Neural crest cell (in vitro differentiated cells): ENCODE measurements around the gene RALGAPB. TPM values are rescaled to one million over a fixed set of nuclear protein-coding genes. Genes with fewer than 3 reads are reported as not detected.

Experiments used
- DNase-seq: peaks from one replicate; pipeline ENCODE4 v3.0.0; 2021; ENCODE audit warnings: low read depth, mixed read lengths, low spot score
- H3K27ac Mint-ChIP-seq: one replicate; pipeline ENCODE4 v1.8.0; 2021; ENCODE audit warnings: mild to moderate bottlenecking, mixed read lengths; ENCODE audit not compliant: unreplicated experiment
- H3K27me3 Mint-ChIP-seq: 2 replicates; pipeline ENCODE4 v1.8.0; 2021; ENCODE audit warnings: low read depth, mild to moderate bottlenecking, mixed read lengths
- H3K36me3 Mint-ChIP-seq: 2 replicates; pipeline ENCODE4 v1.8.0; 2021; ENCODE audit warnings: low read depth, mild to moderate bottlenecking, mixed read lengths
- H3K4me1 Mint-ChIP-seq: 2 replicates; pipeline ENCODE4 v1.8.0; 2021; ENCODE audit warnings: mixed read lengths
- H3K4me3 Mint-ChIP-seq: one replicate; pipeline ENCODE4 v1.8.0; 2021; ENCODE audit warnings: mild to moderate bottlenecking, mixed read lengths
- H3K9me3 Mint-ChIP-seq: 2 replicates; pipeline ENCODE4 v1.8.0; 2021; ENCODE audit warnings: mixed read lengths
- total RNA-seq: library from RNA; stranded (reverse); gene quantifications from 2 replicates; pipeline ENCODE4 v1.2.1, GENCODE V29; 2021
- TF ChIP-seq, protein P1 (sequence below): fragments of 200-600 bp; sonication (generic); conservative IDR thresholded peaks from 2 replicates; pipeline ENCODE4 v1.5.0; 2021; ENCODE audit warnings: antibody characterized with exemption, mild to moderate bottlenecking

The RALGAPB gene
- total RNA-seq, 1 donor from 2014 or later: 34.7 TPM

DNA sequence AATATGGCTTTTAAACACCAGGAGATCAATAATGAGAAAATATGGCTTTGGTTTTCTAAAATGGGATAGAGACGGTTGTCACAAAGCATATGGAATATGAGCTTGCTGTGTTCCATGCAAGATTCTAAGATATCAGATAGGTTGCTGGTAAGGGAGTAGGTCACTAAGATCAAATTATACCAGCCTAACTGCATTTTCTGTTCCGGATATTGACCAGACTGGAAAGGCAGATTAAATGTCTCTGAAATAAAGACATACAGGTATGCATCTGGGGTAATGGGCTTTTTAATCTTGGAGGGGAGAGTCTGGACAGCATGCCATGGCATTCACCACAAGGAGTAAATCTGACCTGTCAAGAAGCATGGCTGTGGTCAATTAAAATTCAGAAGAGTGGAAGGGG lies 73.1 kb downstream of the RALGAPB start:
- Mint-ChIP-seq H3K4me1 (peaks cover 5% of the 10 kb centered on the region), H3K27me3 (no peaks in the 10 kb centered on the region), H3K27ac (no peak overlapping the region), H3K9me3 (no peaks in the 10 kb centered on the region), H3K4me3 (no peak overlapping the region), H3K36me3 (peaks cover 17% of the 10 kb centered on the region)
- DNase-seq: no peak
- TF ChIP-seq, protein P1, sequence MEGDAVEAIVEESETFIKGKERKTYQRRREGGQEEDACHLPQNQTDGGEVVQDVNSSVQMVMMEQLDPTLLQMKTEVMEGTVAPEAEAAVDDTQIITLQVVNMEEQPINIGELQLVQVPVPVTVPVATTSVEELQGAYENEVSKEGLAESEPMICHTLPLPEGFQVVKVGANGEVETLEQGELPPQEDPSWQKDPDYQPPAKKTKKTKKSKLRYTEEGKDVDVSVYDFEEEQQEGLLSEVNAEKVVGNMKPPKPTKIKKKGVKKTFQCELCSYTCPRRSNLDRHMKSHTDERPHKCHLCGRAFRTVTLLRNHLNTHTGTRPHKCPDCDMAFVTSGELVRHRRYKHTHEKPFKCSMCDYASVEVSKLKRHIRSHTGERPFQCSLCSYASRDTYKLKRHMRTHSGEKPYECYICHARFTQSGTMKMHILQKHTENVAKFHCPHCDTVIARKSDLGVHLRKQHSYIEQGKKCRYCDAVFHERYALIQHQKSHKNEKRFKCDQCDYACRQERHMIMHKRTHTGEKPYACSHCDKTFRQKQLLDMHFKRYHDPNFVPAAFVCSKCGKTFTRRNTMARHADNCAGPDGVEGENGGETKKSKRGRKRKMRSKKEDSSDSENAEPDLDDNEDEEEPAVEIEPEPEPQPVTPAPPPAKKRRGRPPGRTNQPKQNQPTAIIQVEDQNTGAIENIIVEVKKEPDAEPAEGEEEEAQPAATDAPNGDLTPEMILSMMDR: no peak

DNA sequence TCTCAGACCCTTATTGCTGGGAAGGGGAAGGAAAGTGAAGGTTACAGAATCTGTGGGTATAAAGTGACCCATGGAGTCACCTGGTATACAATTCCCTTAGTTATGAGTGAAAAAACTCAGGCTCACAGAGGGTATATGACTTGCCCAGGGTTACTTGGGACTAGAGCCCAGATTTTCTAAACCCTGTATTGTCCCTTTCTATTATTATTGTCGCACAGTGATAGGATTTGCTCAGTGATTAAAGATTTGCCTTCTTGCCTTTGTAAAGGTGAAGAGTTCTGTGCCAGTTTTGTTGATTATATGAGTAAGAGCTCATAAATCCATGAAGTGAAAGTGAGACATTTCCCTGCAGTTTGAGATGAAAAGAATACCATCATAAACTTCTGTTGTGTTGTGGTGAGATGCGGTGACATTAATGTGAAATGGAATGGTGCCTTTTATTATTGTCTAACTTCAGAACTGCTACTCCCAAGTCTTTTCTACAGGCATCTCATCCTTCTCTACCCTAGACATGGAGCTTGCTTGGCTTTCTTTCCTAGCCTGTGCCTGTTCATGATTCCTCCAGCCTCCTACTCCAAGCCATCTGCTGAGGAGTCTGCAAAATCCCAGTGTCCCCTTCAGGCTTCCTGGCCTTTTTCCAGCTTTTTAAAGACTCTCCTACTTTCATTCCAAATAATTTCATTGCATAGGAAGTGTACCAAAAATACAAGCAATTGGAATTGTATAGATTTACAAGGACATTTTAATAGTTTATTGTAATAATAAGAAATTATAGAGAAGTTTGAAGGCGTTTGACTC lies 74.8 kb downstream of the RALGAPB start:
- Mint-ChIP-seq H3K9me3 (no peaks in the 10 kb centered on the region), H3K4me1 (peaks cover 5% of the 10 kb centered on the region), H3K27ac (no peak overlapping the region), H3K36me3 (peaks cover 17% of the 10 kb centered on the region), H3K4me3 (no peak overlapping the region), H3K27me3 (no peaks in the 10 kb centered on the region)
- TF ChIP-seq, protein P1: no peak
- no peak for DNase-seq

DNA sequence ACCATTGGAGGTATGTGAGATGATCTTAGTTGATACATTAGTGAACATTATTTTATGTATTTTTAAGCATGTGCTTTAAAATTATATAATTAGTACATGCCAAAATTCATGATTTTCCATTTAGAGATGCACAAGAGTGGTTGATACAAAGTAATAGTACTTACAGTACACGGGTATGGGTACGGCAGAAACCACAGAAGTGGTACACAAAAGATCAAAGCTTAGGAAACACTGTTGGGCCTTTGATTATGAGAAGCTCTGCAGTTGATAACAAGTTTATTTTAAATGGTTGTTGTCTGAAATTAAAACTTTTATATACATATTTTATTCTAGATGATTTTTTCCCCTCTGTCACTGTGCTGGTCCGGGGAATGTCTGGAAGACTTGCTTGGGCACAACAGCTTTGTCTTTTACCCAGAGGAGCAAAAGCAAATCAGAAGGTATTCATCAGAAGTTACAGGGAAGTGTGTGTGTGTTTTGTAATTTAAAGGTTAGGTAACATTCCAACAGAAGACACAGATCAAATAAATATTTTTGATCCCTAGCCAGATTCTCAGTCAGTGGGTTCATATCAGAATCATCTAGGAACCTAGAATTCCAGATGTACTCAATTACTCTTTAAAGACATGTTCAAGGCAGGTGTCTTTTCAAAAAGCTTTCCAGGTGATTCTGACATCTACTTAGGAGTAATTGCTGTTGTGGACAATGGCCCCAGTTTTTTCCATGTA lies 75.9 kb downstream of the RALGAPB start:
- H3K27me3 Mint-ChIP-seq: no peaks in the 10 kb centered on the region
- DNase-seq: no peak
- H3K4me3 Mint-ChIP-seq: no peak overlapping the region
- TF ChIP-seq, protein P1: no peak
- peaks cover 12% of the 10 kb centered on the region for H3K36me3 Mint-ChIP-seq
- H3K27ac Mint-ChIP-seq: no peak overlapping the region
- H3K4me1 Mint-ChIP-seq: peaks cover 5% of the 10 kb centered on the region
- H3K9me3 Mint-ChIP-seq: no peaks in the 10 kb centered on the region

DNA sequence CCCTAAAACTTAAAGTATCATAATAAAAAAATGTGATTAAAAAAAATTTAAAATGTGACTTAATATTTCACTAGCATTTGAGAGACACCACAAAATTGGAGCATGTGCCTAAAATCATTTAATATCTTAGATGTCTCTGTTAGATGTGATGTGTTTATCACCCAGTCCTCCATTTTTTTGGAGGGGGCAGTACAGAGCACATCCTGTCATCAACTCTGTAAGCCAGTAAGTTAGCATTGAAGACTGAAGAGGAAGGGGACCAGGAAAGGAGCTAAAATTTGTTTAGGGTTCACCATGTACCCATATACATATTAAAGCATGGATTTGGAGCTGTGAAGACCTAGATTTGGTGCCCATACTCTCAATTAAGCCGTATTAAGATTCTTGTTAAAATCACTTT lies 77.6 kb downstream of the RALGAPB start:
- Mint-ChIP-seq H3K27ac (no peak overlapping the region), H3K36me3 (peaks cover 14% of the 10 kb centered on the region), H3K9me3 (no peaks in the 10 kb centered on the region), H3K4me1 (peaks cover 5% of the 10 kb centered on the region), H3K27me3 (no peaks in the 10 kb centered on the region), H3K4me3 (no peak overlapping the region)
- no peak for DNase-seq
- TF ChIP-seq, protein P1: peak; percentile 49

DNA sequence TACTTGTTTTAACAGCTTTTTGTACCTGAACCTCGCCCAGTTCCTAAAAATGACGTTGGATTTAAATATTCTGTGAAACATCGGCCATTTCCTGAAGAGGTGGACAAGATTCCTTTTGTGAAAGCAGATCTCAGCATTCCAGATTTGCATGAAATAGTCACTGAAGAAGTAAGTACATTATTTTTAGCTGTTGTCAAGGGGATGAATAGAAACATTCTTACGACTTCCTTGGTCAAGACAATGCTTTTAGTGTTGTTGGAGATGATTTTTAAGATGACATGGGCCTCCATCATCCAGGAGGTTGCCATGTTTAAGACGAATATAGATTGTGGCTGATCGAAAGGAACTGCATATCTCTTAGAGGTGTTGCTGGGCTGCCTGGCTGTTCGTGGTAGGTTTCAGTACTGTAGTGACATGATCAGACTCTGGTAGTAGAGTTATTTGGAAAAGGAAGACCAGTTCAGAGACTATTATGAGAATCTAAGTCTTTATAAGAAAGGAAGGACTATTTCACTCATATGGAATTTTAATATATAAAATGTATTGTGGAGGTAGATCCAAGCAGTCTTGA lies 78.5 kb downstream of the RALGAPB start:
- H3K4me3 Mint-ChIP-seq: no peak overlapping the region
- TF ChIP-seq, protein P1: no peak
- no peaks in the 10 kb centered on the region for H3K9me3 Mint-ChIP-seq
- no peaks in the 10 kb centered on the region for H3K27me3 Mint-ChIP-seq
- no peak overlapping the region for H3K27ac Mint-ChIP-seq
- H3K36me3 Mint-ChIP-seq: peaks cover 14% of the 10 kb centered on the region
- DNase-seq: no peak
- H3K4me1 Mint-ChIP-seq: peaks cover 5% of the 10 kb centered on the region
